Activated T-cell treated with anti-CD3 and anti-CD28 coated beads for 24 hours (primary cell): Measurements from ENCODE around the gene DGKA.
"Not testable (repeated sequence)": the region's sequence is repeated elsewhere in the genome, so short reads cannot be mapped to it uniquely, and the experiment has no call there.

Experiments used
- DNase-seq: peaks from one replicate; pipeline ENCODE4 v3.0.0-alpha.2; 2020; ENCODE audit warnings: low read depth

DGKA gene

DNA sequence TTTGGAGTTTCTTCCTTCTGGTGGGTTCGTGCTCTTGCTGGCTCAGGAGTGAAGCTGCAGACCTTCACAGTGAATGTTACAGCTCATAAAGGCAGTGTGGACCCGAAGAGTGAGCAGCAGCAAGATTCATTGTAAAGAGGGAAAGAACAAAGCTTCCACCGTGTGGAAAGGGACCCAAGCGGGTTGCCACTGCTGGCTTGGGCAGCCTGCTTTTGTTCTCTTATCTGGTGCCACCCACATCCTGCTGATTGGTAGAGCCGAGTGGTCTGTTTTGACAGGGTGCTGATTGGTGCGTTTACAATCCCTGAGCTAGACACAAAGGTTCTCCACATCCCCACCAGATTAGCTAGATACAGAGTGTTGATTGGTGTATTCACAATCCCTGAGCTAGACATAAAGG lies 68.6 kb downstream of the DGKA start:
- not testable (repeated sequence) for DNase-seq

DNA sequence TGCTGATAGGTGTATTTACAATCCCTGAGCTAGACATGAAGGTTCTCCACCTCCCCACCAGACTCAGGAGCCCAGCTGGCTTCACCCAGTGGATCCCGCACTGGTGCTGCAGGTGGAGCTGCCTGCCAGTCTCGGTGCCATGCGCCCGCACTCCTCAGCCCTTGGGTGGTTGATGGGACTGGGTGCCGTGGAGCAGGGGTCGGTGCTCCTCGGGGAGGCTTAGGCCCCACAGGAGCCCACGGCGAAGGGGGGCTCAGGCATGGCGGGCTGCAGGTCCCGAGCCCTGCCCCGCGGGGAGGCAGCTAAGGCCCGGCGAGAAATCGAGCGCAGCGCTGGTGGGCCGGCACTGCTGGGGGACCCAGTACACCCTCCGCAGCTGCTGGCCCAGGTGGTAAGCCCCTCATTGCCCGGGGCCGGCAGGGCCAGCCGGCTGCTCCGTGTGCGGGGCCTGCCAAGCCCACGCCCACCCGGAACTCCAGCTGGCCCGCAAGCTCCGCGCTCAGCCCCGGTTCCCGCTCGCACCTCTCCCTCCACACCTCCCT lies 69.1 kb downstream of the DGKA start:
- DNase-seq: not testable (repeated sequence)

DNA sequence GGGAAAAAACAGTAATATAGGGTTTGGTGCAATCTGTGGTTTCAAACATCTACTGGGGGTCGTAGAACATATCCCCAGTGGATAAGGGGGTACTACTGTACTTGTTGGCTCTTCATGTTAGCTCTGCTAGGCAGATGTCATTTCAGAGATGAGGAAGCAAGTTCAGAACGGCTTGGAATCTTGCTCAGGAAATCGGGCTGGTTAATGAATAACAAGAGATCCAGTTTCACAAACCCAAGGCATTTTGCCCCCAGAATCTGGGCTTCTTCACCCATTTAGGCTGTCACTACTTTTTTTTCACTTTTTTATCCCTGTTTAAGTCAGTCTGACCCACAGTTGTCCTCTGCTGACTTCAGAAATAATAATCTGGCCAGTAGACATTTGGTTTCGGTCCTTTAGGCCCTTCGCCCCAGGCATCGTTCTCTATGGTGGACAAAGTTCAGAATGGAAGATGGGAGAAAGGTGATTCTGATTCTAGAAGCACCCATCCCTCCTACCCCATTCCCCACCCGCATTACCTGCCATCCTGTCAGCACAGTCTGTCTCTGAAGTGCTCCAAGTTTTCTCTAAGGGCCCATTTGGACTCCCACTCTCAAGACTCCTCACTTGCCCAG lies 70.6 kb downstream of the DGKA start:
- DNase-seq: no peak

DNA sequence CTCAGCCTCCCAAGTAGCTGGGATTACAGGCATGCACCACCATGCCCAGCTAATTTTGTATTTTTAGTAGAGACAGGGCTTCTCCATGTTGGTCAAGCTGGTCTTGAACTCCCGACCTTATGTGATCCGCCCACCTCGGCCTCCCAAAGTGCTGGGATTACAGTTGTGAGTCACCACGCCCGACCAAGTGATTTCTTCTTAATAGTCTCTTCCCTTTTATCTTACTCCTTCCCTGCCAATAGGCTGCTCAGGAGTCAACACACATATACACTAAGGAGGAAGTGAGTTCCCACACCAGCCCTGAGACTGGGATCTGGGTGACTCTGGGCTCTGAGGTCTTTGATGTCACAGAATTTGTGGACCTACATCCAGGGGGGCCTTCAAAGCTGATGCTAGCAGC lies 72.4 kb downstream of the DGKA start:
- not testable (repeated sequence) for DNase-seq
